Fibroblast of the aortic adventitia (primary cell): Measurements from ENCODE around the gene USH2A. TPM values are rescaled to one million over a fixed set of nuclear protein-coding genes. Genes with fewer than 3 reads are reported as not detected.
"Not testable (repeated sequence)": the region's sequence is repeated elsewhere in the genome, so short reads cannot be mapped to it uniquely, and the experiment has no call there.

Source experiments
- DNase-seq: peaks from one replicate; pipeline ENCODE4 v3.0.0-alpha.2; 2010; ENCODE audit warnings: low read depth
- H3K4me3 ChIP-seq: 2 replicates; pipeline ENCODE4 v1.5.1; 2011; ENCODE audit warnings: low read depth, mild to moderate bottlenecking, control low read depth, low read length, moderate library complexity
- CTCF ChIP-seq: IDR thresholded peaks from 2 replicates; pipeline ENCODE4 v1.5.1; 2011; ENCODE audit warnings: mild to moderate bottlenecking, low read length, control low read depth, inconsistent platforms; ENCODE audit not compliant: insufficient read depth
- total RNA-seq: library from RNA; depleted of rRNA; stranded (reverse); fragments of >200 nt; gene quantifications from 2 replicates; pipeline ENCODE4 v1.2.3, GENCODE V29; 2012; ENCODE audit warnings: low replicate concordance

The USH2A gene
- total RNA-seq, 1 donor: under 0.01 TPM

DNA sequence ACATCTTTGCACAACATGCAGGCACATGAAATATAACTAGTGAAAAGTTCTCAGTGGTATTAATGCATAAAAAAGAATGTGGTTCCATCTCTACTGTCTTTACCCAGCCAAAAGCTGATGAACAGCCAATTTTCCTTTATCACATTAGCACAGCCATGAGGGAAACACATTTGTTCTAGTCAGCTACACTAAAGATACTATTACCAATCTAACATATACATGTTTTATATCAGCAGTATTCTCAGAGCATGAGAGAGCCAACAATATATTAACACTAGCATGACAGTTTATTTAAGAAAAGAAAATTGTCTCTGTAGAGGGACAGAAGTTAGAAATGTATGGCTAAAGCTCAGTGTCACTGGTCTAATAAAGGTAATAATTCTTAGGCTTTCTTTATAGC is 56.3 kb downstream of the USH2A start:
- no peak for TF ChIP-seq CTCF
- DNase-seq: no peak
- no peak overlapping the region for H3K4me3 ChIP-seq

DNA sequence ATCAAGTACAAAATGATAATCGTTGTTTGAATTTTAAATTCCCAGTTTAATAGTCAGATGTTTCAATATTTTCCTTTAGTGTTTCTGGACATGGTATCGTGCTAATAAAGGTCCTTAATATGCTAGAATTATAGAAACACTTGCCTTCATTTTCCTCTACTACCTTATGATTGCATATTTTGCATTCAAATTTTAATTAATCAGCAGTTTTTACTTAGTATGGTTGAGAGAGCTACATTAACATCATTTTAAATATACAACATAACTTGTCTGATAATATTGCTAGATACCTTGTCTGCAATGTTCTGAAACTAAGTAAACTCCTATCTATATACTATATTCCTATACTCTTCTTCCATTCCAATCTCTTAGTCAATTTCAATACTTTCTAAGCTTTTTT is 66.3 kb downstream of the USH2A start:
- H3K4me3 ChIP-seq: no peak overlapping the region
- no peak for DNase-seq
- TF ChIP-seq CTCF: no peak

DNA sequence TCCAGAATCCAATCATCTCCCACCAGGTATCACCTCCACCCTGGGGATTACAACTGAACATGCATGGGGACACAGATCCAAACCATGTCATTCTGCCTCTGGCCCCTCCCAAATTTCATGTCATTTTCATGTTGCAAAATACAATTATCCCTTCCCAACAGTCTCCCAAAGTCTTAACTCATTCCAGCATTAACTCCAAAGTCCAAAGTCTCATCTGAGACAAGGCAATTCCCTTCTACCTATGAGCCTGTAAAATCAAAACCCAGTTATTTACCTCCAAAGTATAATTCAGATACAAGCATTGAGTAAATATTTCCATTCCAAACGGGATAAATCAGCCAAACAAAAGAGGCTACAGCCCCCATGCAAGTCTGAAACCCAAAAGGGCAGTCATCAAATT is 73.1 kb downstream of the USH2A start:
- DNase-seq: no peak
- H3K4me3 ChIP-seq: no peak overlapping the region

DNA sequence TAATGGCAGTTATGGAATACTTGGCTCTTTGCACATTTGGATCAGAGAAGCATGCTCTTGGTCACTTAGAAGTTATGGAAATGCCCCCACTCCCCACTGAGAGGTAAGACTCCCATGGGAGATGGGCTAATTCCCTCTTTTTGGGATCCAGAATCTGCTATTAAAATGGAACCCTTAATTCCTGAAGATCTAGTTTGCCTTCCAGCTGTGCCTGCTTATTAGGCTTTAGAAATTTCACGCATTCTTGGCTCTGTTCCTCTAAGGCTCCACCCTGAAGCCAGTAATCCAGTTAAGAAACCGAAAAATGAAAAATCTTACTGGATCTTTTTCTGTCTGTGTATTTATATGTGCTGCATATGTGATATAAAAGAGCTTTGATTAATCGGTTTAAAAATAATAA is 76.7 kb downstream of the USH2A start:
- TF ChIP-seq CTCF: no peak
- DNase-seq: no peak
- H3K4me3 ChIP-seq: no peak overlapping the region

More for the DNA sequence above, 73.1 kb downstream of the USH2A start:
- no peak for TF ChIP-seq CTCF

DNA sequence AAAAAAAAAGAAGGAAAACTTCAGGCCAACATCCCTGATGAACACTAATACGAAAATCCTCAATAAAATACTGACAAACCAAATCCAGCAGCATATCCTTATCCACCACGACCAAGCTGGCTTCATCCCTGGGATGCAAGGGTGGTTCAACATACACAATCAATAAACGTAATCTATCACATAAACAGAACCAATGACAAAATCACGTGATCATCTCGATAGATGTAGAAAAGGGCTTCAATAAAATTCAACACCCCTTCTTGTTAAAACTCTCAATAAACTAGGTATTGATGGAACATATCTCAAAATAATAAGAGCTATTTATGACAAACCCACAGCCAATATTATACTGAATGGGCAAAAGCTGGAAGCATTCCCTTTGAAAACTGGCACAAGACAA is 82.7 kb downstream of the USH2A start:
- DNase-seq, H3K4me3 ChIP-seq: not testable (repeated sequence)

DNA sequence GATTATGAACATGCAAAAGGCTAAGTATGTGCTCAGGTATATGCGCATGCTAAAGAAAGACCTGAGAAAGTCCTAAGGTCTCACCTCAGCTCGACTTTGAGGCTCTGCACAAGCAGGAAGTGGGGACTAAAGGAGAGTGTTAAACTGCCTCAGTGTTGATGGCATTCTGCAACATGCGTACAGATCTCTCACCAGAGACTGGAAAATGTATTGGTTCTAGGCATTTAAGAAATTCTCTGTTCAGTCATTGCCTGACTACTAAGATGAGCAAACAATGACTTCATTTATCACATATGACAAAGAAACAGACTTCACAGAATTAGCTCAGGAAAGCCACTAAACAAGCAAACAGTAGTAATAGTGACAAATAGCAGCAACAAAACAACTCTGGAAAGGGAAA is 90.8 kb downstream of the USH2A start:
- no peak for TF ChIP-seq CTCF
- no peak for DNase-seq
- H3K4me3 ChIP-seq: no peak overlapping the region

DNA sequence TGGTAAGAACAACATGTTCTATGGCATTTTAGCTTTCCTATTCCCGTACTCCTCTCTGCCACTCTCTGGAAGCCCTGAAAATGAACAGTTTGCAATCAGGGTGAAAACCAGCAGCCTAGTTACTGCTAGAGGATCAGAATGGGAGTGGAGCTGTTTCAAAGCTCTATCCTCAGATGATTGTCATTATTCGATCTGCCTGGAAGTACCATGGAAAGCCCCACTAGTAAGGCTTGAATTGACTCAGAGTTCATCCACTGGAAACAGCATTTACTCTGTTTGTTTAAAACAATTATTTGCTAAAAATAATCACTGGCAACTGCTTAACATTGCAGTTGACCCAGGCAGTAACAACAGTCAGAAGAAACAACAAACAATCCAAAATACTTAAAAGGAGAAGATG is 91.2 kb downstream of the USH2A start:
- TF ChIP-seq CTCF: no peak
- DNase-seq: no peak
- no peak overlapping the region for H3K4me3 ChIP-seq
